Measurements from ENCODE around the gene TYROBP.

DNA sequence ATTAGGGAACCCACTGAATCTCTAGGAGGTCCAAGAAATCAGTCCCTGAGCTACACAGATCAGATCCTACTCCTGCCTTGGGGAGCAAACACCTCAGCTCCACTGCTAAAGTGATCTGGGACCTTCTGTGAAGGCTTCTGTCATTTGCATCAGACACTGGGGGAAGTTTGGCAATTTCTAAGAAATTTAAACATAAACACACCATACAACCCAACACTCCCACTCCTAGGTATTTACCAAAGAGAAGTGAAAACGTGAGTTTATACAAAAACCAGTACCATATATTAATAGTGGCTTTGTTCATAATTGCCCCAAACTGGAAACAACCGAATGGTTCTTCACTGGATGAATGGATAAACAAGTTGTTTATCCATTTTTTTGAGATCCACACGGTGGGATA is 7.3 kb upstream of the TYROBP start:
- TF ChIP-seq POLR2A (IDR thresholded peaks at IDR 0.05; ENCODE audit: control extremely low read depth in 1 of 2, low read depth in 2 of 2, low read length in 2 of 2), result no peak
- no peak for TF ChIP-seq CTCF (IDR thresholded peaks at IDR 0.05; ENCODE audit: control extremely low read depth in 1 of 3, insufficient read depth in 1 of 3, low read depth in 1 of 3, low read length in 3 of 3)
- no peak for TF ChIP-seq POLR2AphosphoS5 (IDR thresholded peaks at IDR 0.05; ENCODE audit: low read depth, low read length)
- no peak for TF ChIP-seq JUN (IDR thresholded peaks at IDR 0.05; ENCODE audit: low read depth, low read length)
- no peak for TF ChIP-seq SP1 (IDR thresholded peaks at IDR 0.05; ENCODE audit: low read depth, low read length)
- no peak for TF ChIP-seq BCL11A (IDR thresholded peaks at IDR 0.05; ENCODE audit: low read depth in 2 of 2, low read length in 2 of 2)

Measured in H1 (cell line).